ENCODE results near the gene CLMP.

The CLMP gene

GRCh38 chr11:123218451-123218850, 23.4 kb upstream of the CLMP start:
- no peak overlapping the region for H3K4me3 ChIP-seq (replicated peaks; ENCODE audit: low read depth, low read length)
- TF ChIP-seq CTCF (IDR thresholded peaks at IDR 0.05; ENCODE audit: low read length, missing control alignments): no peak
- DNase-seq (ENCODE audit: low read depth): peak; percentile 35

- no peak for DNase-seq (ENCODE audit: low read depth)
- TF ChIP-seq CTCF (IDR thresholded peaks at IDR 0.05; ENCODE audit: low read length, missing control alignments): no peak
- H3K4me3 ChIP-seq (replicated peaks; ENCODE audit: low read depth, low read length): no peak overlapping the region
These were observed 22.8 kb upstream of the CLMP start for GRCh38 chr11:123217897-123218296.

- H3K4me3 ChIP-seq (replicated peaks; ENCODE audit: low read depth, low read length): no peak overlapping the region
- DNase-seq (ENCODE audit: low read depth): no peak
- TF ChIP-seq CTCF (IDR thresholded peaks at IDR 0.05; ENCODE audit: low read length, missing control alignments): no peak
These were observed 21.2 kb upstream of the CLMP start for GRCh38 chr11:123216249-123216648.

GRCh38 chr11:123214940-123215339, 19.9 kb upstream of the CLMP start:
- H3K4me3 ChIP-seq (replicated peaks; ENCODE audit: low read depth, low read length): no peak overlapping the region
- no peak for DNase-seq (ENCODE audit: low read depth)
- TF ChIP-seq CTCF (IDR thresholded peaks at IDR 0.05; ENCODE audit: low read length, missing control alignments): no peak

GRCh38 chr11:123214396-123214795, 19.3 kb upstream of the CLMP start:
- H3K4me3 ChIP-seq (replicated peaks; ENCODE audit: low read depth, low read length): no peak overlapping the region
- no peak for DNase-seq (ENCODE audit: low read depth)
- TF ChIP-seq CTCF (IDR thresholded peaks at IDR 0.05; ENCODE audit: low read length, missing control alignments): no peak

GRCh38 chr11:123213307-123213771, 18.3 kb upstream of the CLMP start:
- TF ChIP-seq CTCF (IDR thresholded peaks at IDR 0.05; ENCODE audit: low read length, missing control alignments): no peak
- no peak overlapping the region for H3K4me3 ChIP-seq (replicated peaks; ENCODE audit: low read depth, low read length)
- DNase-seq (ENCODE audit: low read depth): no peak

- DNase-seq (ENCODE audit: low read depth): no peak
- H3K4me3 ChIP-seq (replicated peaks; ENCODE audit: low read depth, low read length): no peak overlapping the region
- no peak for TF ChIP-seq CTCF (IDR thresholded peaks at IDR 0.05; ENCODE audit: low read length, missing control alignments)
These were observed 17.4 kb upstream of the CLMP start for GRCh38 chr11:123212406-123212805.

Measured in fibroblast of pulmonary artery (primary cell).